GM10847 (cell line): ENCODE results near the gene GPR15.
A peak's percentile ranks its signal among the peaks of the same experiment; 100 is the strongest.

Source experiments
- POLR2A ChIP-seq: IDR thresholded peaks from 2 replicates; pipeline ENCODE4 v1.6.1; 2011; ENCODE audit not compliant: insufficient read length; ENCODE audit errors: extremely low read depth

The GPR15 gene

GRCh38 chr3:98521897-98522543 is 9.8 kb upstream of the GPR15 start:
- no peak for TF ChIP-seq POLR2A

GRCh38 chr3:98522544-98523281 is 9.1 kb upstream of the GPR15 start, which contains the start of gene CLDND1:
TSS of gene CLDND1 (minus strand) at chr3:98522902. CDS start at chr3:98521424, 1,478 bp downstream.
- peak; percentile 89 for TF ChIP-seq POLR2A

GRCh38 chr3:98525494-98525893 is 6.3 kb upstream of the GPR15 start:
- no peak for TF ChIP-seq POLR2A

- no peak for TF ChIP-seq POLR2A
Measured at GRCh38 chr3:98528474-98529346, 3.1 kb upstream of the GPR15 start.

- TF ChIP-seq POLR2A, result peak; percentile 14
Measured at GRCh38 chr3:98529856-98530459, 1.8 kb upstream of the GPR15 start.

- TF ChIP-seq POLR2A, result no peak
Measured at GRCh38 chr3:98530676-98531075, 1.1 kb upstream of the GPR15 start.

GRCh38 chr3:98532275-98532637 is 478 bp downstream of the GPR15 start:
- TF ChIP-seq POLR2A, result no peak

- no peak for TF ChIP-seq POLR2A
Measured at GRCh38 chr3:98532709-98533571, 1.2 kb downstream of the GPR15 start.

- no peak for TF ChIP-seq POLR2A
Measured at GRCh38 chr3:98534168-98534567, 2.4 kb downstream of the GPR15 start.

GRCh38 chr3:98534734-98535133 is 3.0 kb downstream of the GPR15 start:
- TF ChIP-seq POLR2A, result no peak

GRCh38 chr3:98536456-98537017 is 4.8 kb downstream of the GPR15 start:
- TF ChIP-seq POLR2A, result peak; percentile 26

GRCh38 chr3:98540346-98540745 is 8.6 kb downstream of the GPR15 start:
- TF ChIP-seq POLR2A, result no peak

GRCh38 chr3:98541695-98542094 is 9.9 kb downstream of the GPR15 start:
- no peak for TF ChIP-seq POLR2A

- TF ChIP-seq POLR2A, result no peak
Measured at GRCh38 chr3:98542623-98543022, 10.8 kb downstream of the GPR15 start.
